Sigmoid colon (tissue), 4 donors: Measurements from ENCODE around the gene CHD8.

ENCODE experiments used
- EP300 ChIP-seq, 4 donors: sonication (generic); formaldehyde crosslinking; IDR thresholded peaks; one replicate each; pipeline ENCODE4 v1.6.1; 2017; ENCODE audit warnings: antibody characterized with exemption in 4 of 4
- POLR2A ChIP-seq, 2 donors: fragments of 450-650 bp; IDR thresholded peaks; one replicate each; pipeline ENCODE4 v1.6.1; 2016; ENCODE audit warnings: antibody characterized with exemption in 2 of 2, mild to moderate bottlenecking in 2 of 2, moderate library complexity in 2 of 2
- TF ChIP-seq, protein P1 (sequence below), 4 experiments: fragments of 450-650 bp in 3 of 4; fragments of 200-600 bp in 1 of 4; IDR thresholded peaks; one replicate each; pipeline ENCODE4 v1.5.1; 2016 to 2019; ENCODE audit warnings: antibody characterized with exemption in 4 of 4, mild to moderate bottlenecking in 3 of 4, moderate library complexity in 2 of 4

DNA sequence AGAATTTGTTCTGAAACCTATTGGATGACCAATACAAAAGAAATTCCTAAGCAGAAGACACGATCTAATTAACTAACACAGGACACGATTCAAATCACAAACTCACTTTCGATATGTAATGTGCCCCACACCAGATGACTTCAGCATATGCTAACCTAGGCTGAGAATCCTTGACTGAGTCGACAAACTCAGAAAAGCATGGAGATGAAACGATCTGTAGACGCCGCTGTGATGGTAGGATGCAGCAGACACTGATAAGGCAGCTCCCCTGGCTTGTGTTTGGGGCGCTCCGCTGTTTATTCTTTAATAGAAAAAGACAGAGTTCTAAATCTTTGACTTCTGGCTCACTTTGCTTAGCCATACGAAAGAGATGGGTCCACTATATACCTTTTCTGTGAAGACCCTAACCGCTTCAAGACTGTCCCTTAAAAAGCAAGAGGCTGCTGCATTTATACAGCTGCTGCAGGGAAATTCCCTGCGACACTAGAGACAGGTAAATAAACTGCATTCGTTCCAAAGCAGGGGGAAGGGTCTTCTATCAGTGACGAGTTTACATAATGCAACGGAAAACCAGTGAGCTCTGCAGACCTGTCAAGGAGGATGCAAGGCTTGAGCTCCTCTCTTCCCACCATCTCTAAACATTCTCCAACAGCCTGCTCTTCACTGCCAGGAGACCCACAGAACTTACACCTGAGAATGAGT is 929 bp downstream of the CHD8 start:
- TF ChIP-seq, protein P1, sequence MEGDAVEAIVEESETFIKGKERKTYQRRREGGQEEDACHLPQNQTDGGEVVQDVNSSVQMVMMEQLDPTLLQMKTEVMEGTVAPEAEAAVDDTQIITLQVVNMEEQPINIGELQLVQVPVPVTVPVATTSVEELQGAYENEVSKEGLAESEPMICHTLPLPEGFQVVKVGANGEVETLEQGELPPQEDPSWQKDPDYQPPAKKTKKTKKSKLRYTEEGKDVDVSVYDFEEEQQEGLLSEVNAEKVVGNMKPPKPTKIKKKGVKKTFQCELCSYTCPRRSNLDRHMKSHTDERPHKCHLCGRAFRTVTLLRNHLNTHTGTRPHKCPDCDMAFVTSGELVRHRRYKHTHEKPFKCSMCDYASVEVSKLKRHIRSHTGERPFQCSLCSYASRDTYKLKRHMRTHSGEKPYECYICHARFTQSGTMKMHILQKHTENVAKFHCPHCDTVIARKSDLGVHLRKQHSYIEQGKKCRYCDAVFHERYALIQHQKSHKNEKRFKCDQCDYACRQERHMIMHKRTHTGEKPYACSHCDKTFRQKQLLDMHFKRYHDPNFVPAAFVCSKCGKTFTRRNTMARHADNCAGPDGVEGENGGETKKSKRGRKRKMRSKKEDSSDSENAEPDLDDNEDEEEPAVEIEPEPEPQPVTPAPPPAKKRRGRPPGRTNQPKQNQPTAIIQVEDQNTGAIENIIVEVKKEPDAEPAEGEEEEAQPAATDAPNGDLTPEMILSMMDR (IDR thresholded peaks at IDR 0.05) = no peak
- TF ChIP-seq POLR2A (IDR thresholded peaks at IDR 0.05) (no peak), EP300 (IDR thresholded peaks at IDR 0.05) (no peak)
